ENCODE measurements around the gene CACNB2.
"Not testable (repeated sequence)": the region's sequence is repeated elsewhere in the genome, so short reads cannot be mapped to it uniquely, and the experiment has no call there.

CACNB2 gene

GRCh38 chr10:18533896-18534295 lies 393.7 kb downstream of the CACNB2 start:
- no peak for DNase-seq

- no peak for DNase-seq
These were observed 399.1 kb downstream of the CACNB2 start for GRCh38 chr10:18539335-18539734.

- no peak for DNase-seq
These were observed 400.0 kb downstream of the CACNB2 start for GRCh38 chr10:18540195-18540594.

GRCh38 chr10:18542832-18543231 lies 402.6 kb downstream of the CACNB2 start:
- no peak for DNase-seq

GRCh38 chr10:18545621-18546305 lies 405.5 kb downstream of the CACNB2 start:
- DNase-seq: no peak

GRCh38 chr10:18549105-18549504 lies 408.9 kb downstream of the CACNB2 start:
- DNase-seq: no peak

GRCh38 chr10:18551473-18551872 lies 411.2 kb downstream of the CACNB2 start:
- DNase-seq: no peak

- no peak for DNase-seq
These were observed 414.3 kb downstream of the CACNB2 start for GRCh38 chr10:18554479-18554878.

- no peak for DNase-seq
These were observed 416.4 kb downstream of the CACNB2 start for GRCh38 chr10:18556522-18557147.

GRCh38 chr10:18557960-18558359 lies 417.7 kb downstream of the CACNB2 start:
- DNase-seq: no peak

GRCh38 chr10:18561861-18562551 lies 421.8 kb downstream of the CACNB2 start:
- DNase-seq: no peak

- DNase-seq: no peak
These were observed 422.9 kb downstream of the CACNB2 start for GRCh38 chr10:18563003-18563726.

GRCh38 chr10:18565006-18565405 lies 424.8 kb downstream of the CACNB2 start:
- no peak for DNase-seq

GRCh38 chr10:18566177-18566576 lies 426.0 kb downstream of the CACNB2 start:
- no peak for DNase-seq

- no peak for DNase-seq
These were observed 427.2 kb downstream of the CACNB2 start for GRCh38 chr10:18567343-18567856.

- not testable (repeated sequence) for DNase-seq
These were observed 430.2 kb downstream of the CACNB2 start for GRCh38 chr10:18570386-18570785.

- DNase-seq: no peak
These were observed 430.9 kb downstream of the CACNB2 start for GRCh38 chr10:18571076-18571475.

GRCh38 chr10:18571780-18572179 lies 431.6 kb downstream of the CACNB2 start:
- DNase-seq: no peak

GRCh38 chr10:18572959-18573561 lies 432.8 kb downstream of the CACNB2 start:
- no peak for DNase-seq

- no peak for DNase-seq
These were observed 436.4 kb downstream of the CACNB2 start for GRCh38 chr10:18576586-18576985.

GRCh38 chr10:18577823-18578685 lies 437.8 kb downstream of the CACNB2 start:
- DNase-seq: no peak

- DNase-seq: no peak
These were observed 442.6 kb downstream of the CACNB2 start for GRCh38 chr10:18582803-18583202.
